ENCODE data around the gene OR9Q2.

GRCh38 chr11:58178444-58178843 lies 10.4 kb upstream of the OR9Q2 start:
- TF ChIP-seq FOXJ3 (CRISPR knock-in tag; IDR thresholded peaks at IDR 0.05) (no peak), RFX5 (IDR thresholded peaks at IDR 0.05; ENCODE audit: low read length) (no peak)

All from SK-N-SH (cell line).